Stimulated activated CD8-positive, alpha-beta memory T cell treated with anti-CD3 and anti-CD28 coated beads, Interleukin-2, amount 100 ng/mL, for 1 hour (primary cell): ENCODE results near the gene RRM2.
"Not testable (repeated sequence)": the region's sequence is repeated elsewhere in the genome, so short reads cannot be mapped to it uniquely, and the experiment has no call there.

Source experiments
- DNase-seq, 2 donors: peaks; one replicate each; pipeline ENCODE4 v3.0.0-alpha.2; 2020; ENCODE audit warnings: low read depth in 2 of 2

RRM2 gene

DNA sequence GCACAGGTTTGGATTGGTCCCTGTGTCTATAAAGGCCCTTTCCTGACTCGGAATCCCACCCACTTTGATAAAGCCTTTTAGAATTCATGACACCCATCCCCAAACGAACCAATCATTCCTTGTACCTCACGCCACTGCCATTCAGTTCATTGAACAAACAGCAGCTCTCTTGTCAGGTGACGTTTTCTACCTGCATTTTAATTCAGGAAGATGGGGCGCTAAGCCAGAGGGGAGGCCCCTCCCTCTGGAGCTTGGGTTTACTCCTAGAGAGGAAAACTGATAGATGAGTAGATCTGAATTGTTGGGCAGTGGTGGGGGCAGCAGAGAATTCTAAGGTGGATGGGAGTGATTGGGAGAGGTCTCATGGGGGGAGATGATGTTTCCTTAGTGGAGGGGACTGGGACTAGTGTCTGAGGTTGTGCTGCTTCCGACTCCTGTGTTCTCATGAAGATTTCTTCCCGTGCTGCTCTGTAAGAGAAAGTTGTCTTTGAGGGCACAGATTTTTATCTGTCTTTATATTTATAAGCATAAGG is 9.6 kb downstream of the RRM2 start:
- DNase-seq: no peak

DNA sequence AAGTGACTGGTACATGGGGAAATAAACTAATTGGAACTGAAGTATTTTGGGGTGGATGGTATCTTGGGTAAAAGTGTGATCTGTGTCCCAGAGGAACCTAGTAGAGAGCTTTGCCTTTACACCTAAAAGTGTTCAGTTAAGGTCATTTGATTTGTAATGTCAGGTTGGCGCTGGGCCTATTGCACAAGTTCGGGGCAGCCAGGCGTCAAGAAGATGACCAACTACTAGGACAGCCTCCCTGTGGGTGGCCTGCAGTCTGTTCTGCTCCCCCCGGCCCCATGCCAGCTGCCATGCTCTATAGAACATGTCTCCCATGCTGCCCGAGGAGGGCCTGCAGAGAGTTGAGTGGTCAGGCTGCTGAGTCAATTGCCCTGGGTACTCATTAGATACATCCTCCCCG is 10.1 kb downstream of the RRM2 start:
- DNase-seq: no peak

DNA sequence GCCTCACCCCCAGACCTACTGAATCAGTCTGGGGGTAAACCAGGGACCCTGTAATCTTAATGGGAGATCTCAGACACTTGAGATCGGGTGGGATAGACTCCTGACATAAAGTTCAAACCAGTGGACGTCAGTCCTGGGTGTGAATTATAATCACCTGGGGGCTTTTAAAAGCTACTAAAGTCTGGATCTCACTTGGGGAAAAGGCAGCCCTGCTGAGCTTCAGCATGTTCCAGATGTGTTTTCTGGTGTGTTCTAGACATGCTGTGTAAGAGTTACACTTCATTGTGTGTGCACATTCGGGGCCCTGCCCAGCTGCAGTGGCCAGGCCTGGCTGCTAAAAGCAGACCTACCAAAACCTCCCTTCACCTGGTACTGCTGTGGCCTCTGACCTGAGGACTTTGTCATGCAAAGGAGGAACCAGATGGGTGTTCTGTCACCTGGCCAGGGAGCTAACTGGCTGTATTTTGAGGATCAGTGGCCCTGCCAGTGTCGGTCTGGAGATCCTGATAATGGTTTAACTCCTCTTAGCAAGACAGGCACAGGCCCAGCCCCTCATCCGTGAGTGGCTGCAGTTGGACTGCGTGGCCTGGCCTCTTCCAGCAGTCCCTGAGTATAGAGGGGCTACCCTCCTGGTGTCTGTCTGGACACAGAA is 10.6 kb downstream of the RRM2 start:
- no peak for DNase-seq

DNA sequence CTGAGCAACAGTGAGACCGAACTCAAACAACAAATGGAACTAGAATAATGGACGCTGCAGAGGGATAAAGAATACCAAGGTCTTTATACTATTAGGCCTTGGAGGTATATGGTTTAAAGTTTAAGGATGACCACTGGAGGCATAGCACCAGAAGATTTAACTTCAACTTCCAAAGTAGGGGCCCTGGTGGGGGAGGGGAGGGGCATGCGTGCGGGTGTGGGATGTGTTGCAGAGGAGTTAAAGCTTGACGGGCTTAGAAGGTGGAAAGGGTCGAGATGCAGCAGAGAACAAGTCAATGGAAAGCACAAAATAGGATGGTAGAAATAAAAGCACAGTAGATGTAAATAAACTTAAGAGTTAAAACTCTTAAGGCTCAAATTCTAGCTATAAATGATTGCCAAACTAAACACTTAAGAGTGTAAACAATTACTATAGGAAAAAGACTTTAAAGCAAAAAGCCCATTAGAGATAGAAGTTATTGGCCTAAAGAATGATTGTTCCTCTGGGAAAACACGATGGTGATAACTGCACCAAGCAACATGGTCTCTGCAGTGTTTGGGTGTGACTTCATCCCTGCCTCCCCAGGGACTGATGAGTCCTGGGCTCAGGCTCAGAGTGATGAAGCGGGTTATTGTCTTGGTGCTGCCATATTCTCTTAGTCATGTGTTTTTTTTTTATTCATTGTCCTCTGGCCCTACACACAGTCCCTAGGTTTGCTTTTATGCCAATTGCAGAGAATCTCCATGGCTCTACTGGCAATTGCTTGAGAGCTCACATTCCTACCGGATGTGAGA is 13.0 kb downstream of the RRM2 start:
- DNase-seq: no peak

DNA sequence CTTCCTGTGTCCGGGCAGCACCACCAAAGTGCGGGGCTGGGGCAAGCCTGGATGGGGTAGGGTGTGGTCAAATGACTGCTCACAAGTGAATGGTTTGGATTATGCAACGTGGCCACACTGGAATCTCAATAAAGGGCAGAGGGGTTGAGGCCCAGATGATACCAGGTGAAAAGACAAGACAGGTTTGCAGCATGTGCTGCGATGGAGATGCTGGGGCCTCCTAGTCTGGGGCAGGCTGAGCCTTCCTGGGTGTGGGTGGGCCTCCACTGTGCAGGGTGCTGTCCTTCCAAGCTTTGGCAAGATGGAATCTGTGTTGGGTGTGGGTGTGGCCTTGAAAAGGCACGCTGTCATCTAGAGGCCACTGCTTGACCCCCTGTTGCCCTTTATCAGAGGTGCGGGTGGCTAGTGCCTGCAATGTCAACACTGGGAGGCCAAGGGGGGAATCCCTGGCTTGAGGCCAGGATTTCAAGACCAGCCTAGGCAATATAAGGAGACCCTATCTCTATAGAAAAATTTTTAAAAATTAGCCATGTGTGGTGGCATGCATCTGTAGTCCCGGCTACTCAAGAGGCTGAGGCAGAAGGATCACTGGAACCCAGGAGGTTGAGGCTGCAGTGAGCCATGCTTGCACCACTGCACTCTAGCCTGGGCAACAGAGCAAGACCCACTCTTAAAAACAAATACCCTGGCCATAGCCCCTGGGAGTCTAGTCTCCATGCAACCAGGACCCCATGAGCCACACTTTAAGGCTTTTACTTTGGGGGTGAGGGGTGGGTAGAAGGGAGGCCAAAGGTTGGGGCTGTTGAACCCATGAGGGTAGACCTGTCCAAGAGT is 13.8 kb downstream of the RRM2 start:
- no peak for DNase-seq

DNA sequence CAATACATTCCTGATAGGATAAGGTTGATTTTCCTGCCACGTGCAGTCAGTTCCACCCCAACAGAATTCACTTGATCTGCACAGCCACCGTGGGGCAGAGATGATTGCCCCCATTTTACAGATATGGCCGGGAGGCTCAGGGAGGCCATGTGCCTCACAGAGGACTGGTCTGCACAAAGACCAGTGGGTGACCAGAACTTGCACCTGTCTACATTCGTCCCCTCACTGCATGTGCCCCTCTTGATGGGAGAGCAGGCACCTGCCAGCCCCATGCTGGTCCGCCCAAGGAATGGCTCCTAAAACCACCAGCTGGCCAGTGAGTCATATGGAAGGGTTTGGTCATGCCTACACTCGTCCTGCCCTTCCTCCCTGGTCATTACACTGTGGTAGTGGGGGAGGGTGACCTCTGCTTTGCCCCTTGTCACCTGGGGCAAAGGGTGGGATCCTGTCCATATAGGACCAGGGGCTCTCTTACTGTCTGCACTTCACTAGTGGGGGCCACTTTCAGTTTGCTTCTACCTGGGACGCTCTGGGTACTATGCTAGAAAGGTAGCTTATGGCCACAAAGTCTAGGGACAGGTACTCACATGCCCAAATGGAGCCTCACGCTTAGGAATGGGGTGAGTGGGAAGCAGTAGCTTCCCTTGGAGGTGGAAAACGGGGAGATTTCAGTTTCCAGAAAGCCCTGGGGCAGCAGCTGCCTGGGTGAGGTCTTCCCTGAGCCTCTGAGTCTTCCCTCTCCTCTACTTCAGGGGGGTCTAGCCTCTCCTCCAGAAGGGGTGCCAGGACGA is 14.7 kb downstream of the RRM2 start:
- DNase-seq: no peak

DNA sequence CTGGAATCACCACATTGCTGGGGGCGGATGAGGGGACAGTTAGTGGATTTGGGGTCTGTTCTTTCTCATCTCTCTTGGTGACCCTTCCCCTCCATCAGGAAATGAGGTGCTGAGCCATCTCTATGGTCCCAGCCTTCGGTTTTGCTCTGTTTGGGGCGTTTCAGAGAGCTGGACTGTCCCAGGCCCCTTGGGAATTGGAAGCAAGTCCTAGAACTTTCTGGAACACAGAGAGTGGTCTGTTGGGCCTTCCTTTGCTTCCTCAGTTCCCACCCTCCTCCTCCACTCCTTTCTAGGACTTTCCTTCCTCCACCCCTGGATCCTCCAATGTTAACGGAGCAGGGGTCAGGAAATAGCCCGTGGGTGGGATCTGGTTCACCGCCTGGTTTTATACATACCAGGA is 17.0 kb downstream of the RRM2 start:
- no peak for DNase-seq

DNA sequence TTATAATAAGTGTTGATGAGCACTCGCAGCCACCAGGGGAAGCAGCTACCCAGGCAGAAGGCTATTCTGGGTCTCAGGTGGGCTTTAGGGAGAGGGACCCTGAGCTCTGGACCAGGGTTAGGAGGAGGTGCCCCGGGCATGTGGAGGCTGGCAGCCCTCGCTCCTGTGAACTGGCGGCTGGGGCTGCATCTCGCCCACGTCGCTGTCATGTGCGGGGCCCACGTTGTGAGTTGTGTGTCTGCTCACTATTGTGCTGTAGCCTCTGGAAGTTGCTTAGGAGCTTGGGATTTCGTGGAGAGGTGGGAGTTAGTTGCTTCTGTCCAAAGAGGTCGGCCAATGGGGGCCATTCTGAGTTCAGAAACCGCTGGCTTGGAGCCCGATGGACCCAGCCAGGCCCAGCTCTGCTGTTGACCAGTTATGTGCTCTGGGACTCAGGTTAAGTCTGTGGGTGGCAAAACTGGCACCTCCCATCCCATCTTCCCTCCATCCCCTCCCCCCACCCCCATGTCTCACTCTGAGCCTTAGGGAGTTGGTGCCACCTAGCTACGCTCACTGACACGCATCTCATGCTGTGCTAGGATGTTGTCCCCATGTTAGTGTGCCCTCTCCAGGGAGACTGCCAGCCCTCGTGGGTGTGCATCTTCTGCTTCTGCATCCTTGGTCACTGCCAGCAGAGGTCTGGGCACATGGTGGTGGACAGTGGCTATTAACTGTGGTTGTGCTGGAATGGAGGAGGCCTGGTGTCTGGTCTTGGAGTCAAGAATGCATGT is 18.5 kb downstream of the RRM2 start:
- no peak for DNase-seq

DNA sequence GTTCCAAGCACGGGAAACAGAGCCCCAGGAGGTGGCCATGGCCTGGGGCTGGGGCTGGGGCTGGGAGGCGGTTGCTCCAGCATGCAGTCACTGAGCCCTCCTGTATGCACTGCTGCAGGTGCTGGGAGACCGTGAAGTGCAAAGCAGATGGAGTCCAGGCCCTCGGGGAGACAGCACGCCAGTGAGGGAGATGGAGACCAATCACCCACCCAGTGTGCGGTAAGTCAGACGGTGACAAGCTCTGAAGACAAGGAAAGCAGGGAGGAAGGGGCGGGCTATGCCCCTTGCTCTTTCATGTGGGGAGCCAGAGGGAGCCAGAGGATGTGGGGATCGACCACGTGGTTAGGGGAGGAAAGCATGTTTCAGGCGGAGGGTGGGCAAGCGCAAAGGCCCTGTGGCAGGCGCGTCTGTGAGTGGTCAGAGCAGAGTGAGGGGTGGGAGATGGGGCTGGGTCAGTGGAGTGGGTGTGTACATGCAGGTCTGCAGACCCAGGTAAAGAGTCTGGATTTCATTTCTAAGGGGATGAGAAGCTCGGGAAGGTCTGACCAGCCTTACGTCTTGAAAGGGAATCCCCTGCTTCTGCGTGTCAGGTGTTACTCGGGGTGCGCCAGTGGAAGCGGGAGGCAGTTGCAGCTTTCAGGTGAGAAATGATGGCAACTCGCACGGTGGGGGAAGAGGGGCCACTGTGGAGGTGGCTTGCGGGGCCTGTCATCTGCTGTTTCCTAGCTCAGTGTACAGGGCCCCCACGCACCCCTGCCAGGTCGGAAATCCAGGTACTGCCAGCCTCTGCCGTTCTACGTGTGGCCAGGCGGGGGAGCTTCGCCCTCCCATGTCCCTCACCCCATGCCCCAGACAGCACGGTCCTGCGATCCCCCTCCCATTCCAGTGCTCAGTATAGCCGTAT is 19.4 kb downstream of the RRM2 start:
- DNase-seq: no peak

DNA sequence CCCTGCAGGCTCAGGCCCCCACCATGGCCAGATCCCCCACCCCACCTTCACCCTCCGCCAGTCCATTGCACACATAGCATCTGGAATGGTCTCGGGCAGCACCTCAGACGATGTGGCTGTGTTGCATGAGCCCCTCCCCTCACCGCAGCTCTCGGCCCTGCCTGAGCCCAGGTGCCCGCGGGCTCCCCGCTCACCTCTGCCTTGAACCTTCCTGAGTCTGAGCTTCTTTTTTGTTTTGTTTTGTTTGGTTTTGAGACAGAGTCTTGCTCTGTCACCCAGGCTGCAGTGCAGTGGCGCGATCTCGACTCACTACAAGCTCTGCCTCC is 20.1 kb downstream of the RRM2 start:
- no peak for DNase-seq

DNA sequence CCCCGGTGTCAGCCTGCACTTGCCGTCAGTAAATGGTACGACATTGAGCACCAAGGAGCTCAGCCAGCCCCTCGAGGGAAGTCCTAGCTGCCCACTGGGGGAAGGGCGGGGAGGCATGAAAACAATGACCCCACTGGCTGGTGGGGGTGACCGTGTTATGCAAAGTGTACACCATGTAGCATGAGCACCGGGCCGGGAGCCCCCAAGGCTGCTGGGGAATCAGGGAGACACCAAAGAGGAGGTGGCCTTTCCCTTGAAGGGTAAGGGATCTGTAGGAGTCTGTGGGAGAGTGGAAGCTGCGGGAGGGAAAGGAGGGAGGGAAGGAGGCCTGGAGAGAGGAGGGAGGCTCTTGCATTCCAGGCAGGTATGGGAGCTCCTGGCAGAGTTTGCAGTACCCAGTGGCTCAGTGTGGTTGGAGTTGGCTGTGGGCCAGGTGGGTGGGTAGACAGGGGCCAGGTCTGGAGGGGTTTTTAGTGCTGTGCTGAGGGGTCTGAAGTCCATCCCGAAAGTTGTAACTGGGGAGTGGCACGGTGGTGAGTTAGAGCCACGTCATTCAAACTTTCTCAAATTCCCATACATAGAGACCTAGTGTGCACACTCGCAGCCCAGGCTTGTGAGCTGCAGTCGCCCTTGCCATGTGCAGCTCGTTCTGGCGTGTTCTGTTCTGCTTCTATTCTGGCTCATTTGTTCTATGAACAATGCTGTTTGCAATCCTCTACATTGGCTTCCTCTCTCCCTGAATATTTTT is 22.4 kb downstream of the RRM2 start:
- DNase-seq: no peak

DNA sequence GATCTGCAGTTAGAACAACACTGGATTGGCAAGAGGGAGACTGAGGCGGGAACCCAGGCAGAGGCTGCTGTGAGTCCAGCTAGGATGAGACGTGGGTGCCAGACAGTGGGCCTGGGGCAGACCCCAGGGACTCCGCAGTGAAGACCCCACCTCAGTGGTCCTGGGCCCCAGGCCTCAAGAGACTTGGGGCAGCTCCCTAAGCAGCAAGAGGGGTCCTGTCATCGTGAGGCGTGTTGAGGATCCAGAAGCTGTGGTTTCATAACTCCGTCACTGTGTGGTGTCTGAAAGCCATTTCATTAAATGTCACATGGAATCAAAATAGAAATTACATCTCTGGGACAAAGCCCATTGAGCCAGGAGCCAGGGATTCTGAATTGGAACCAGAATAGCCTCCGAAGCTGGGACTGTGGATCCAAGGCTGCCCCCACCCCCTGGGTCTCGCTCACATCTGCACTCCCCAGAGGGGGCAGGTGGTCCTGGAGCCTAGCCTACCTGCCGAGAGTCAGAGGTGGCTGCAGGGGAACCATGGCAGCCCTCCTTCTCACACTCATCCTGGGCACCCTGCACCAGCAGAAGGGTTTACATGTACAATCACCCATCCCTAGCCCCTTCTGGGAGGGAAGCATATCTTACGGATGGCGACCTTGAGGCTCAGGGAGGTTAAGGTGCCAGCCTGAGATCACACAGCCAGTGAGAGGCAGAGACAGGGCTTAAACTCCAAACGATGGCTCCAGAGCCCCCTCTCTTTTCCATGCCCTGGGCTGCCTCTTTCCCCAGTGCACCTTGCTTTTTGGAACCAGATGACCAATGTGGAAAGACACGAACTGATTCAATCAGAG is 23.2 kb downstream of the RRM2 start:
- DNase-seq: no peak

DNA sequence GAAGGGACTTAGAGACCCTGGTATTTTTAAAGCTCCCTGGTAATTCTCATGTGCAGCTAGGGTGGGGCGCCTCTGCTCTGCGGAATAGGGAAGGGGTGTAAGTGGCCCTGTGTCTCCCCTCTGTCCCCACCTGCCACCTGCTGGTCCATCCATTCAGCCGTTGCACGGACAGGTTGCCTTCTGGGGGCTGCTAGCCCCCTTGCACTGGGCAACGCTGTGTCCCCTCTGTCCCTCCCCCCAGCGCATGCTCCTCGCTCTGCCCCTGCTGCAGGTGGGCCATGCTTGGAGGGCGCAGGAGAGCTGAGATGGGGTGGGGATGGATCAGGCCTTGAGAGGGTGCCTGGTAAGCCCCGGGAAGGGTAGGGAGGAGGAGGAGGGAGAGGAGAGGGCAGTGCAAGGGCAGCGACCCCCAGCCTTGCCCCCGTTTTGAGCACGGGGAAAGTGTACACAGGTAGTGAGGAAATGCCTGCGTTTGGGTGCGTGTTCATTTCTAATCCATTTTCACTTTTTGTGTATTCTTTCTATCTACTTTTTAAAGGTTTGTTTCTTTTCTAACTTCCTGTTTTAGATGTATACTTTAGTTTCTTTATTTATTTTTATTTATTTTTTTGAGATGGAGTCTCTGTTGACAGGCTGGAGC is 23.9 kb downstream of the RRM2 start:
- DNase-seq: no peak

DNA sequence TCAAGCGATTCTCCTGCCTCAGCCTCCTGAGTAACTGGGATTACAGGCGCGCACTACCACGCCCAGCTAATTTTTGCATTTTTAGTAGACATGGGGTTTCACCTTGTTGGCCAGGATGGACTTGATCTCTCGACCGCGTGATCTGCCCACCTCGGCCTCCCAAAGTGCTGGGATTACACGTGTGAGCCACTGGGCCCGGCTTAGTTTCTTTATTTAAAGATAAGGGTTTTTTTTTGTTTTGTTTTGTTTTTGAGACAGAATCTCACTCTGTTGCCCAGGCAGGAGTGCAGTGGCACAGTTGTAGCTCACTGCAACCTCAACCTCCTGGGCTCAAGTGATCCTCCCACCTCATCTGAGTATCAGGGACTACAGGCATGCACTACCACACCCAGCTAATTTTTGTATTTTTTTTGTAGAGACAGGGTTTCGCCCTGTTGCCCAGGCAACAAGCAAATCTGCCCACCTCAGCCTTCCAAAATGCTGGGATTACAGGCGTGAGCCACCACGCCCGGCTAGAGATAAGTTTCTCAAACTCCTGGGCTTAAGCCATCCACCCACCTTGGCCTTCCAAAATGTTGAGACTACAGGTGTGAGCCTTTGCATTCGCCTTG is 24.6 kb downstream of the RRM2 start:
- not testable (repeated sequence) for DNase-seq

DNA sequence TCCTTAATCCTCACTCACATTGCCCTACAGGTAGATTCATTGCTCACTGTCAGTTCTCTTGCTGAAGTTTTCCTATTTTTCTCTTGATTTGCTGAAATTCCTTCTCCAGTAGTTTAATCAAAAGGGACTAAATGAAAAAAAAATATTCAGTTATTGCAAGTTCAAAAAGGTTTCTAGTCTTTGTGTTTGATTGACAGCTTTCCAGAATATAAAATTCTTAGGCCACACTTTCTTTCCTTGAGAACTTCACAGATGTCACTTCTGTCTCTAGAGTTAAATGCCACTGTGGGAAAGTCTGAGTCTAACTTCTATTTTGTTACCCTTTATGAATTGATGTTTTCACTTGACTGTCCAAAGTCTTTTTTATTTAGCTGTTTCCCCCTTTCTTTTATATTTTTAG is 25.7 kb downstream of the RRM2 start:
- no peak for DNase-seq

DNA sequence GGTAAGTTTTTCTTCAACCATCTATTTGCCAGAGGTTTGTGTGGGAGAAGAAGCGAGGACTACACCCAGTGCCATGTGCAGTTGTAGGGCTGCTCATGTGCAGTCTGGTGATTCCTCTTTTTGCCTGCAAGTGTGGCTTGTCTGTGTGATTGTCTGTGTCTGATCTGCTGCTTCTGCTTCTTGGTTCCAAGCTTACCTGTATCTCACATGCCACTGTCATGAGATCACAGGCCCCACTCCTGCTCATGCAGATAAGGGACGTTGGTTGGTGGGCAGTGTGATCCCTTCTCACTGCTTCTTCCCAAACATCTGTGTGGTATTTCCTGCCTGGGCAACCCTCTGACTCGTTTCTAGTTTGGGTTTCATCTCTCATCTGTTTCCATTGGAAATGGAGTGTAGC is 27.1 kb downstream of the RRM2 start:
- DNase-seq: no peak

DNA sequence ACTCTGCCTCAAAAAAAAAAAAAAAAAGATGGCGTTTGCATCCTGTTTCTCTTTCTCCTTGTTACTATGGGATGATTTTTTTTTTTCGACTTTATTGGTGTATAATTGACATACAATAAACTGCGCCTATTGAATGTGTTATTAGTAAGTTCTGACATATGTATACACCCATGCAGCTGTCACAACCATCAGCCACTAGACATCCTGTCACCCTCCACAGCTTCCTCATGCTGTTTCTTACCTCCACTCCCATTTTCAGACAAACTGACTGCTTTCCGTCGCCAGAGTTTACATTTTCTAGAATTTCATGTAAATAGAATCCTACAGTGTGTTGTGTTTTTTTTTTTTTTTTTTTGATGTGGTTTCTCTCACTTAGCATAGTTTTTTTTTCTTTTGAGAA is 27.9 kb downstream of the RRM2 start:
- no peak for DNase-seq
